ENCODE results near the gene SNRPA1. TPM values are rescaled to one million over a fixed set of nuclear protein-coding genes. Genes with fewer than 3 reads are reported as not detected.
A peak's percentile ranks its signal among the peaks of the same experiment; 100 is the strongest.

The SNRPA1 gene
- total and polyA plus RNA-seq, 3 donors from 2014 or later = 91.0 to 121 (median 91.1) TPM

DNA sequence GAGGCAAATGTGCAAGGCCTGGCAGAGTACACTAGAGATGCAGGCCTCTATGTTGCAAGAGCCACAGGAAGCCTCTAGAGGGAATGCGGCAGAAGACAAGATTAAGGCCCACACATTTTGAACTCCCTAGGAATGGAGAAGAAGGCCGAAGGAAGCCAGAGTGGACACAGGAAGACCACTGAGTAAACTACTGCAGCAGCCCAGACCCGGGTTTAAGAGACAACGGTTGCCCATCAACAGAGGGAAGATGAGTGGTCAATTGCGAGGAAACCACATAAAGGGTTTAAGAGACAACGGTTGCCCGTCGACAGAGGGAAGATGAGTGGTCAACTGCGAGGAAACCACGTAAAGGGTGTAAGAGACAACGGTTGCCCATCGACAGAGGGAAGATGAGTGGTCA is 57.8 kb downstream of the SNRPA1 start:
- intact Hi-C loops (cut with DNase I; ENCODE audit: low total_unique reads) = no loop called here
- 77 to 86% methylated on average over 12 of the region's 12 CpGs for WGBS, 2 donors

GRCh38 chr15:101233651-101234280 is 61.3 kb downstream of the SNRPA1 start:
- Histone ChIP-seq H3K4me3 (no peak overlapping the region), H3K27ac (peak overlapping the region; percentile 21 to 64), H3K27me3 (no peaks in the 10 kb centered on the region), H3K36me3 (ENCODE audit: low read depth, missing control alignments) (no peaks in the 10 kb centered on the region), H3K9me3 (no peaks in the 10 kb centered on the region), H3K4me1 (peaks cover 22% of the 10 kb centered on the region)
- intact Hi-C loops (cut with DNase I; ENCODE audit: low total_unique reads) = no loop called here
- no peak for DNase-seq
- no peak for TF ChIP-seq CTCF (IDR thresholded peaks at IDR 0.05)
- no peak for TF ChIP-seq POLR2A (IDR thresholded peaks at IDR 0.05)
- 63 to 74% methylated on average over 5 of the region's 5 CpGs for WGBS, 2 donors

More for the DNA sequence above, 57.8 kb downstream of the SNRPA1 start:
- Histone ChIP-seq H3K36me3 (ENCODE audit: low read depth, missing control alignments) (no peaks in the 10 kb centered on the region), H3K27ac (peak overlapping the region in 1 of 2 donors; percentile 36), H3K27me3 (no peaks in the 10 kb centered on the region), H3K9me3 (no peaks in the 10 kb centered on the region), H3K4me1 (peaks cover 37% of the 10 kb centered on the region), H3K4me3 (no peak overlapping the region)
- no peak for DNase-seq
- TF ChIP-seq CTCF (IDR thresholded peaks at IDR 0.05) (no peak), POLR2A (IDR thresholded peaks at IDR 0.05) (no peak)

DNA sequence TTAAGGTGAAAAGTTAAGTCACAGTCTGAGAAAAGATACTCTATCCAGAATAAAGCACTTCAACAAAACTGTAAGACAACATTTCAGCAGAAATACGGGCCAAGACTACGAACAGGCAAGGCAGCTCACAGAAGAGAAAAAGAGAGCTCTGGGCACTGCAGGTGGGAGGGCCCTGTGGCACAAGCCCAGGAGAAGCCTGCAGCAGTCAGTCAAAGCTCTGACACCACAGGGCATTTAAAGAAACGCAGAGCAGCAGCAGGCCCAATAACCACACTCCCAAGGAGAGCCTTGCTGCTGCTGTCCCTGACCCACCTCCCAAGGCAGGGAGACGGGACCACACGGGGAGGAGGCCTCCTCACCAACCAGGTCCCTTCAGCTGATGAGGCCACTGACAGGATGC is 62.4 kb downstream of the SNRPA1 start:
- Histone ChIP-seq H3K27ac (peak overlapping the region; percentile 21 to 64), H3K4me1 (peaks cover 16% of the 10 kb centered on the region), H3K36me3 (ENCODE audit: low read depth, missing control alignments) (no peaks in the 10 kb centered on the region), H3K27me3 (no peaks in the 10 kb centered on the region), H3K9me3 (no peaks in the 10 kb centered on the region), H3K4me3 (no peak overlapping the region)
- DNase-seq = no peak
- 56 to 73% methylated on average over 5 of the region's 5 CpGs for WGBS, 2 donors
- intact Hi-C loops (cut with DNase I; ENCODE audit: low total_unique reads) = no loop called here
- TF ChIP-seq POLR2A (IDR thresholded peaks at IDR 0.05) = no peak
- no peak for TF ChIP-seq CTCF (IDR thresholded peaks at IDR 0.05)

Other genes starting within 250 kb of the SNRPA1 start
- gene CHSY1, start 43.2 kb downstream of the SNRPA1 start, total RNA-seq = 10 to 100 TPM; 31.1 to 36.1 TPM
- 20.0 TPM for gene CHSY1, start 43.2 kb downstream of the SNRPA1 start, polyA plus RNA-seq (ENCODE audit: insufficient read depth, low read depth, low replicate concordance)
- 100 to 1,000 TPM; 128 to 134 TPM for gene SELENOS, start 17.8 kb downstream of the SNRPA1 start, total RNA-seq
- gene SELENOS, start 17.8 kb downstream of the SNRPA1 start, polyA plus RNA-seq (ENCODE audit: insufficient read depth, low read depth, low replicate concordance) = 178 TPM
- 100 to 1,000 TPM in 1 of 2 donors, 10 to 100 TPM in 1; 95.4 to 156 TPM for gene PCSK6, start 194.5 kb upstream of the SNRPA1 start, total RNA-seq
- 43.9 TPM for gene PCSK6, start 194.5 kb upstream of the SNRPA1 start, polyA plus RNA-seq (ENCODE audit: insufficient read depth, low read depth, low replicate concordance)

Data from testis (tissue), 3 donors.